ENCODE results near the gene ATP2B1.

DNA sequence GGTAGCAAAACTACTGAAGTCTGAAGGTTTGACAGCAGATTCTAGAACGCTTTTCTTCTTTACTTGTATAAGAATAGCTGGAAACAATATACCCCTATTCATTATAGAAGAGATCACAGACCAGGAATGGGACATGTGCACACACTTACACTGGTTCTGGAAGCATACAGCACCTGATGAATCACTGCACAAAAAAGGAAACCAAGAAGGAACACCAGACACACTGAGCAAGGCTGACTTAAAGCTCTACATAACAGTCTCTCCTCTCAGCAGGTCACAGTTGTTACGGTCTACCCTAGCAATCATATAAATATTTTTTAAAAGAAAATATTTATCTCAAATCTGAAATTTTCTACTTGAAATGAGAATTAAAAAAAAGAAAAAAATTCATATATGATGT is 13.5 kb downstream of the ATP2B1 start:
- TF ChIP-seq, protein P1, sequence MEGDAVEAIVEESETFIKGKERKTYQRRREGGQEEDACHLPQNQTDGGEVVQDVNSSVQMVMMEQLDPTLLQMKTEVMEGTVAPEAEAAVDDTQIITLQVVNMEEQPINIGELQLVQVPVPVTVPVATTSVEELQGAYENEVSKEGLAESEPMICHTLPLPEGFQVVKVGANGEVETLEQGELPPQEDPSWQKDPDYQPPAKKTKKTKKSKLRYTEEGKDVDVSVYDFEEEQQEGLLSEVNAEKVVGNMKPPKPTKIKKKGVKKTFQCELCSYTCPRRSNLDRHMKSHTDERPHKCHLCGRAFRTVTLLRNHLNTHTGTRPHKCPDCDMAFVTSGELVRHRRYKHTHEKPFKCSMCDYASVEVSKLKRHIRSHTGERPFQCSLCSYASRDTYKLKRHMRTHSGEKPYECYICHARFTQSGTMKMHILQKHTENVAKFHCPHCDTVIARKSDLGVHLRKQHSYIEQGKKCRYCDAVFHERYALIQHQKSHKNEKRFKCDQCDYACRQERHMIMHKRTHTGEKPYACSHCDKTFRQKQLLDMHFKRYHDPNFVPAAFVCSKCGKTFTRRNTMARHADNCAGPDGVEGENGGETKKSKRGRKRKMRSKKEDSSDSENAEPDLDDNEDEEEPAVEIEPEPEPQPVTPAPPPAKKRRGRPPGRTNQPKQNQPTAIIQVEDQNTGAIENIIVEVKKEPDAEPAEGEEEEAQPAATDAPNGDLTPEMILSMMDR (IDR thresholded peaks at IDR 0.05): no peak
- no peak for TF ChIP-seq POLR2A (IDR thresholded peaks at IDR 0.05)
- TF ChIP-seq EP300 (IDR thresholded peaks at IDR 0.05): no peak
